Fibroblast of the aortic adventitia (primary cell): ENCODE results near the gene NSUN3. TPM values are rescaled to one million over a fixed set of nuclear protein-coding genes. Genes with fewer than 3 reads are reported as not detected.

ENCODE experiments used
- DNase-seq: peaks from one replicate; pipeline ENCODE4 v3.0.0-alpha.2; 2010; ENCODE audit warnings: low read depth
- H3K4me3 ChIP-seq: 2 replicates; pipeline ENCODE4 v1.5.1; 2011; ENCODE audit warnings: low read depth, mild to moderate bottlenecking, control low read depth, low read length, moderate library complexity
- CTCF ChIP-seq: IDR thresholded peaks from 2 replicates; pipeline ENCODE4 v1.5.1; 2011; ENCODE audit warnings: mild to moderate bottlenecking, low read length, control low read depth, inconsistent platforms; ENCODE audit not compliant: insufficient read depth
- total RNA-seq: library from RNA; depleted of rRNA; stranded (reverse); fragments of >200 nt; gene quantifications from 2 replicates; pipeline ENCODE4 v1.2.3, GENCODE V29; 2012; ENCODE audit warnings: low replicate concordance

Gene NSUN3
- total RNA-seq, 1 donor = 16.4 TPM

GRCh38 chr3:94083261-94083660 is 20.4 kb downstream of the NSUN3 start:
- no peak for TF ChIP-seq CTCF
- no peak for DNase-seq
- no peak overlapping the region for H3K4me3 ChIP-seq

GRCh38 chr3:94089126-94089525 is 26.3 kb downstream of the NSUN3 start:
- no peak overlapping the region for H3K4me3 ChIP-seq
- DNase-seq = no peak
- no peak for TF ChIP-seq CTCF

- TF ChIP-seq CTCF = no peak
- no peak overlapping the region for H3K4me3 ChIP-seq
- DNase-seq = no peak
These were observed 29.2 kb downstream of the NSUN3 start for GRCh38 chr3:94092086-94092485.

DNA sequence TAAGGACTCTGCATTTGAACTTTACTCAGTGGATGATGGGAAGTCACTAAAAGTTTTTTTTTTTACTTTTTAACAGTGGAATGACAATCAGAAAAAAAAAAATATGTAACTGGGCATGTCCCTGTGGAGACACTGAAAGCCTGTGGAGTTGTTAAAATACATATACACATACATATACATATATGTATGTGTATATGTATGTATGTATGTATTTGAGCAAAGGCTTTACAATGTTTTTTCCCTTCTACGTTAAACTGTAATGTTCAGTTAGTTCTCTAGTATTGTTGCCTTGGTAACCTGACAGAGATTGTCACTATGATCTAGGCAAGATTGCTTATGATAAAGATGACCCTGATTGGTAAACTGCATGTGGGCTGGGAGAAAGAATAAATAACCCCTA is 30.3 kb downstream of the NSUN3 start:
- no peak for DNase-seq
- TF ChIP-seq CTCF = no peak
- no peak overlapping the region for H3K4me3 ChIP-seq

DNA sequence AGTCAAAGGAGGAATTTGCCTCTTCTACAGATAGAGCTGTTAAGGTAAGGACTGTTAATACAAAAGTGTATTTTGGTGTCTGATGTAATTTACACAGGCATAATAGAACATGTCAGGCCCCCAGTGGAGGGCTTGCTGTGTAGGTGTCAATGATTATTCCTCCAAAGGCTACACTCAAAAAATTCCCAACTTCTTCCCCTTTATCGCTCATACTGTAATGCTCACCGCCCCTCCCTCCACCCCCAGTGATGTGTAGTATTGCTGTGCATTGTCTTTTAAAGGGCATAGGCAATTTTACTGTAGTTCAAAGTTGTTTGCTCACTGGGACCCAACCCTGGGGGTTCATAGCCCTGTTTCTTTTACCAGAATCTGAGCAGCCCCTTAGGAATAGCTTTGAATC is 32.2 kb downstream of the NSUN3 start:
- TF ChIP-seq CTCF = no peak
- DNase-seq = no peak
- H3K4me3 ChIP-seq = no peak overlapping the region

- H3K4me3 ChIP-seq = no peak overlapping the region
- peak; percentile 25 for DNase-seq
- TF ChIP-seq CTCF = no peak
These were observed 35.6 kb downstream of the NSUN3 start for GRCh38 chr3:94098452-94098851.

DNA sequence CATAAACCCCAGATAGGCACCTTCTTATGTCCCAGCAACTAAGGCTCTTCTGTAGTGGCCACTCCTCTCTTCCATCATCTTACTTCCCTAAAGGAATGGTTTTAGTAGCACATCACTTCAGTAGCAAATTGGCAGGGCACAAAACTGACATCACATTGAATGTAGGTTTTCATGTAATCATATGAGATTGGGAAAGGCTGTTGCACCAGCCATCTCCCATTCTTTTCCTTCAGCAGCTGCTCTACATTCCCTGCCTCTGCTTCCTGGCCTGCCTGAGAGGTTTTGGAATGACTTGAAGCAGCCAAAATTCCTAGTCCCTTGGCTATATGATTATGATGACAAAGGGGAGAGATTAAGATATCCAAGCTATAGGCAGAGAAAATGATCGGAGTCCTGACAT is 36.5 kb downstream of the NSUN3 start:
- no peak overlapping the region for H3K4me3 ChIP-seq
- DNase-seq = peak; percentile 51
- no peak for TF ChIP-seq CTCF
